ENCODE results near the gene THAP4. TPM values are rescaled to one million over a fixed set of nuclear protein-coding genes. Genes with fewer than 3 reads are reported as not detected.
"Not testable (repeated sequence)": the region's sequence is repeated elsewhere in the genome, so short reads cannot be mapped to it uniquely, and the experiment has no call there.

THAP4 gene
- total and polyA plus RNA-seq, 12 donors, result 68.7 to 101 (median 78.3) TPM

DNA sequence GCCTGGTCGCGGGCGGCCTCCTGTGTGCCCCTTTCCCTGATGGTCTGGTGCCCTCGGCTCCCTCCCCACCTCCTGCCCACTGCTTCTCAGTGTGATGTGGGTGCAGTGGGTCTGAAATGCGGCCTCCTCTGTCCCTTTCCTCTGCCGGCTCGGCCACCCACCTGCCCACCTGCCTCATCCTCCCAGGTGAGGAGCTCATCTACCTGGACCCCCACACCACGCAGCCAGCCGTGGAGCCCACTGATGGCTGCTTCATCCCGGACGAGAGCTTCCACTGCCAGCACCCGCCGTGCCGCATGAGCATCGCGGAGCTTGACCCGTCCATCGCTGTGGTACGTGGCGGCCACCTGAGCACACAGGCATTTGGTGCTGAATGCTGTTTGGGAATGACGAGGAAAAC lies 31.4 kb upstream of the THAP4 start:
- H3K36me3 ChIP-seq, result peaks cover 4 to 78% (median 49%) of the 10 kb centered on the region in 9 donors
- intact Hi-C loops (cut with DNase I), result no loop called here
- 96% methylated on average over 21 of the region's 21 CpGs for WGBS, 2 donors
- H3K4me1 ChIP-seq, result no peaks in the 10 kb centered on the region
- no peak overlapping the region for H3K27ac ChIP-seq
- ATAC-seq (no peak), DNase-seq (no peak)
- no peaks in the 10 kb centered on the region for H3K9me3 ChIP-seq
- TF ChIP-seq, protein P1, sequence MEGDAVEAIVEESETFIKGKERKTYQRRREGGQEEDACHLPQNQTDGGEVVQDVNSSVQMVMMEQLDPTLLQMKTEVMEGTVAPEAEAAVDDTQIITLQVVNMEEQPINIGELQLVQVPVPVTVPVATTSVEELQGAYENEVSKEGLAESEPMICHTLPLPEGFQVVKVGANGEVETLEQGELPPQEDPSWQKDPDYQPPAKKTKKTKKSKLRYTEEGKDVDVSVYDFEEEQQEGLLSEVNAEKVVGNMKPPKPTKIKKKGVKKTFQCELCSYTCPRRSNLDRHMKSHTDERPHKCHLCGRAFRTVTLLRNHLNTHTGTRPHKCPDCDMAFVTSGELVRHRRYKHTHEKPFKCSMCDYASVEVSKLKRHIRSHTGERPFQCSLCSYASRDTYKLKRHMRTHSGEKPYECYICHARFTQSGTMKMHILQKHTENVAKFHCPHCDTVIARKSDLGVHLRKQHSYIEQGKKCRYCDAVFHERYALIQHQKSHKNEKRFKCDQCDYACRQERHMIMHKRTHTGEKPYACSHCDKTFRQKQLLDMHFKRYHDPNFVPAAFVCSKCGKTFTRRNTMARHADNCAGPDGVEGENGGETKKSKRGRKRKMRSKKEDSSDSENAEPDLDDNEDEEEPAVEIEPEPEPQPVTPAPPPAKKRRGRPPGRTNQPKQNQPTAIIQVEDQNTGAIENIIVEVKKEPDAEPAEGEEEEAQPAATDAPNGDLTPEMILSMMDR (IDR thresholded peaks at IDR 0.05), result no peak
- no peak overlapping the region for H3K4me3 ChIP-seq
- no peaks in the 10 kb centered on the region for H3K27me3 ChIP-seq

DNA sequence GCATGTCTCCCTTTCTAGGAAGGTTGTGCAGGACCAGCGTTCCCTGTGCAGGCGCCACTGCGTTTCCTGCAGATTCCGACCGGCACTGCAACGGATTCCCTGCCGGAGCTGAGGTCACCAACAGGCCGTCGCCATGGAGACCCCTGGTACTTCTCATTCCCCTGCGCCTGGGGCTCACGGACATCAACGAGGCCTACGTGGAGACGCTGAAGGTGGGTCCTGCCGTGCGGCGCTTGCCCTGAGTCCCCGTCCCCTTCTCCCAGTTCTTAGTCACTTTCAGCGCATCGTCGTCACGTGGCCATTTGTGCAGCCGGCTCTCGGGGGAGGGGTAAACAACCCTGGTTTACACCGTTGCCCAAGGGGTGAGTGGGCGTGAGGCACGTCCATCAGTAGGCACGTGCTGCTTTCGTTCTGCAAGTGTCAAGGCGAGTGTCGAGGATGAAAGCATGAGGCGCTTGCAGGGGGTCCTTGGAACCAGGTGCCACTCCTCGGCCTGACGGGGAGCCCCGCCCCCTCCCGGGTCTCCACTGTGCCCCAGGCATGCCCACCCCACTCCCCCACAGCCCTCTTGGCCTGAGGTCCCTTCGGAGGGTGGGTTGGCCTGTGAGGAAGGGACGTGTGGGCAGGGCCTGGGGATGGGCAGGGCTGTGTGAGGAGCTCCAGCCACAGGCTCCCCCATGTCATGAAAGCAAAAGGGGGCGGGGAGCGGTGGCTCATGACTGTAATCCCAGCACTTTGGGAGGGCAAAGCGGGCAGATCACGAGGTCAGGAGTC lies 29.9 kb upstream of the THAP4 start:
- WGBS, 2 donors, result 69 to 79% methylated on average over 42 of the region's 42 CpGs
- peaks cover 4 to 76% (median 49%) of the 10 kb centered on the region in 9 donors for H3K36me3 ChIP-seq
- H3K4me3 ChIP-seq, result no peak overlapping the region
- H3K4me1 ChIP-seq, result no peaks in the 10 kb centered on the region
- intact Hi-C loops (cut with DNase I), result no loop called here
- H3K27ac ChIP-seq, result no peak overlapping the region
- TF ChIP-seq, protein P1 (IDR thresholded peaks at IDR 0.05), result no peak
- H3K27me3 ChIP-seq, result no peaks in the 10 kb centered on the region
- ATAC-seq (no peak), DNase-seq (no peak)
- no peaks in the 10 kb centered on the region for H3K9me3 ChIP-seq

DNA sequence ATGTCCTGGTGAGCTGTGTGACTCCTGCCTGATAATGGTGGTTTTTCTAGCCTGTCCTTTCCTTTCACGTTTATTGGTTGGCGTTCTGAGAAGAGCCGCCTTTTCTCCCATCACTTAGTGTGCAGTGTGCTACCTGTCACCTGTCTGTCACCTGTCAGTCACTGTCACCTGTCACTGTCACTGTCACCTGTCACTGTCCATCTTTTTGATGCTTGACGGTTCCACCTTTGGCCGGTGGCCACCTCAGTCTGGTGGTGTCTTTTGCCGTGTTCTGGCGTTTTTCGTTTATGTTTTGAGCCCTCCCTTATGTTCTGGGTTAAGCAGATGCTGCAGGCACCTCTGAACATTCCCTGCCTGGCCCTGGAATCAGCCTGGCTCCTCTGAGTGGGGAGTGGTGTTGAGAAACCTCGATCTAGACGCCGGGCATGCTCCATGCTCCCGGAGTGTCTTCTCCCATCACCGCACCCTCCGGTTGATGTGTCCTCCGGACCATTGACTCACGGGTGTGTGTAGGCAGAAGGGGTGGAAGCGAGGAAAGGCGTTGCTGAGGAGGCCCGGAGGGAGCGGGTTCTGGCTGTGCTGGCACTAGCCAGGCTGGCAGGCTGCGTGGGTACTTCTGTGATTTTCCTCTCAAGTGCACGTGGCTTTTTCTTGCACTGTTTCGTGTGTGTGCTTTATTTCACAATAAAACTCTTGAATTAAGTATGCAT lies 28.9 kb upstream of the THAP4 start:
- DNase-seq, result no peak
- H3K9me3 ChIP-seq, result no peaks in the 10 kb centered on the region
- no peak overlapping the region for H3K4me3 ChIP-seq
- H3K27me3 ChIP-seq, result no peaks in the 10 kb centered on the region
- intact Hi-C loops (cut with DNase I), result no loop called here
- WGBS, 2 donors, result 90 to 91% methylated on average over 23 of the region's 23 CpGs
- no peak overlapping the region for H3K27ac ChIP-seq
- TF ChIP-seq, protein P1 (IDR thresholded peaks at IDR 0.05), result no peak
- H3K36me3 ChIP-seq, result peaks cover 4 to 76% (median 46%) of the 10 kb centered on the region in 9 donors
- ATAC-seq, result no peak
- no peaks in the 10 kb centered on the region for H3K4me1 ChIP-seq

DNA sequence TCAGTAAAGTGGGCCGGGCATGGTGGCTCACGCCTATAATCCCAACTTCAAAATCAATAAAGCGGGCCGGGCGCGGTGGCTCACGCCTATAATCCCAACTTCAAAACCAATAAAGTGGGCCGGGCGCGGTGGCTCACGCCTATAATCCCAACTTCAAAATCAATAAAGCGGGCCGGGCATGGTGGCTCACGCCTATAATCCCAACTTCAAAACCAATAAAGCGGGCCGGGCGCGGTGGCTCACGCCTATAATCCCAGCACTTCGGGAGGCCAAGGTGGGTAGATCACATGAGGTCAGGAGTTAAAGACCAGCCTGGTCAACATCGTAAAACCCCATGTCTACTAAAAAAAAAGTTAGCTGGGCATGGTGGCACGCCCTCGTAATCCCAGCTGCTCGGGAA lies 25.8 kb upstream of the THAP4 start:
- WGBS, 2 donors, result 95% methylated on average over 24 of the region's 24 CpGs
- ATAC-seq; H3K9me3 ChIP-seq; intact Hi-C loops (cut with DNase I); H3K27me3 ChIP-seq; H3K4me3 ChIP-seq; H3K4me1 ChIP-seq; DNase-seq; H3K27ac ChIP-seq: not testable (repeated sequence)
- H3K36me3 ChIP-seq, result peaks cover 0 to 76% (median 28%) of the 10 kb centered on the region in 9 donors

Data from heart right ventricle (tissue), 16 donors.